Middle frontal gyrus (tissue), 1 donor: Measurements from ENCODE around the gene FERMT2.
"Not testable (repeated sequence)": the region's sequence is repeated elsewhere in the genome, so short reads cannot be mapped to it uniquely, and the experiment has no call there.

Source experiments
- DNase-seq: peaks from one replicate; pipeline ENCODE4 v3.0.0-alpha.2; 2015; ENCODE audit warnings: low spot score; ENCODE audit errors: extremely low spot score

Gene FERMT2

GRCh38 chr14:52944254-52944653 lies 6.6 kb downstream of the FERMT2 start:
- DNase-seq, result no peak

GRCh38 chr14:52939427-52939826 lies 11.4 kb downstream of the FERMT2 start:
- DNase-seq, result no peak

- DNase-seq, result no peak
These were observed 13.0 kb downstream of the FERMT2 start for GRCh38 chr14:52937869-52938268.

GRCh38 chr14:52937306-52937705 lies 13.5 kb downstream of the FERMT2 start:
- no peak for DNase-seq

GRCh38 chr14:52936437-52936836 lies 14.4 kb downstream of the FERMT2 start:
- DNase-seq, result no peak

- no peak for DNase-seq
These were observed 15.0 kb downstream of the FERMT2 start for GRCh38 chr14:52935833-52936232.

GRCh38 chr14:52934762-52935161 lies 16.1 kb downstream of the FERMT2 start:
- DNase-seq, result no peak

GRCh38 chr14:52929192-52929807 lies 21.6 kb downstream of the FERMT2 start:
- DNase-seq, result no peak

GRCh38 chr14:52926953-52927352 lies 23.9 kb downstream of the FERMT2 start:
- DNase-seq, result no peak

GRCh38 chr14:52923902-52924575 lies 26.8 kb downstream of the FERMT2 start:
- DNase-seq, result no peak

- no peak for DNase-seq
These were observed 28.2 kb downstream of the FERMT2 start for GRCh38 chr14:52922656-52923055.

- DNase-seq, result no peak
These were observed 28.8 kb downstream of the FERMT2 start for GRCh38 chr14:52922059-52922458.

GRCh38 chr14:52920411-52920810 lies 30.4 kb downstream of the FERMT2 start:
- DNase-seq, result not testable (repeated sequence)

GRCh38 chr14:52919971-52920370 lies 30.9 kb downstream of the FERMT2 start:
- no peak for DNase-seq

GRCh38 chr14:52918486-52918885 lies 32.4 kb downstream of the FERMT2 start:
- DNase-seq, result no peak

- no peak for DNase-seq
These were observed 33.1 kb downstream of the FERMT2 start for GRCh38 chr14:52917735-52918134.

- DNase-seq, result no peak
These were observed 36.6 kb downstream of the FERMT2 start for GRCh38 chr14:52914295-52914694.

- no peak for DNase-seq
These were observed 37.6 kb downstream of the FERMT2 start for GRCh38 chr14:52913271-52913670.

GRCh38 chr14:52911904-52912303 lies 38.9 kb downstream of the FERMT2 start:
- DNase-seq, result no peak

GRCh38 chr14:52910572-52910971 lies 40.3 kb downstream of the FERMT2 start:
- DNase-seq, result no peak

- DNase-seq, result no peak
These were observed 42.9 kb downstream of the FERMT2 start for GRCh38 chr14:52907949-52908348.

- DNase-seq, result no peak
These were observed 44.7 kb downstream of the FERMT2 start for GRCh38 chr14:52906141-52906601.

- no peak for DNase-seq
These were observed 47.8 kb downstream of the FERMT2 start for GRCh38 chr14:52902971-52903619.
